IPS-NIHi11 (cell line): ENCODE results near the gene STAU1.
"Not testable (repeated sequence)": the region's sequence is repeated elsewhere in the genome, so short reads cannot be mapped to it uniquely, and the experiment has no call there.

Experiments used
- DNase-seq: peaks from one replicate; pipeline ENCODE4 v3.0.0; 2012; ENCODE audit warnings: mixed read lengths, low spot score

The STAU1 gene

DNA sequence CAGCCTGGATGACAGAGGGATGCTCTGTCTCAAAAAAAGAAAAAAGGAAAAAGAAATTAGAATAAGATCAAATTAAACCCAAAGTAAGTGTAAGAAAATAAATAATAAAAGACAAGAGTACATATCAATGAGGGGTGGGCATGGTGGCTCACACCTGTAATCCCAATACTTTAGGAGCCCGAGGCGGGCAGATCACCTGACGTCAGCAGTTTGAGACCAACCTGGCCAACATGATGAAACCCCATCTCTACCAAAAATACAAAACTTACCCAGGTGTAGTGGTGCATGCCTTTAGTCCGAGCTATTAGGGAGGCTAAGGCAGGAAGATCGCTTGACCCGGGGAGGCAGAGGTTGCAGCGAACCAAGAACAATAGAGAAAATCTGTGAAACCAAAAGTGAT is 14.9 kb upstream of the STAU1 start:
- no peak for DNase-seq

DNA sequence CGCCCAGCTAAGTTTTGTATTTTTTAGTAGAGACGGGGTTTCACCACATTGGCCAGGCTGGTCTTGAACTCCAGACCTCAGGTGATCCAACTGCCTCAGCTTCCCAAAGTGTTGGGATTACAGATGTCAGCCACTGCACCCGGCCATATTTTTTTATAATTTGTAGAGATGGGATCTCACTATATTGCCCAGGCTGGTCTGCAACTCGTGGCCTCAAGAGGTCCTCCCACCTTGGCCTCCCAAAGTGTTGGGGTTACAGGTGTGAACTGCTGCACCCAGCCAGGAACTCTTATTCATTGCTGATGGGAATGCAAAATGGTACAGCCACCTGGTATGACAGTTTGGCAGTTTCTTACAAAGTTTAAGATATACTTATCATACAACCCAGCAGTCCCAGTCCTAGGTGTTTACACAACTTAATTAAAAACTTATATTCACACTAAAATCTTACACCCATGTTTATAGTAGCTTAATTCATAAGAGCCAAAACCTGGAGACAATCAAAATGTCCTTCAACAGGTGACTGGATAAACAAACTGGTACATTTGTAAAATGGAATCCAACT is 11.7 kb upstream of the STAU1 start:
- no peak for DNase-seq

DNA sequence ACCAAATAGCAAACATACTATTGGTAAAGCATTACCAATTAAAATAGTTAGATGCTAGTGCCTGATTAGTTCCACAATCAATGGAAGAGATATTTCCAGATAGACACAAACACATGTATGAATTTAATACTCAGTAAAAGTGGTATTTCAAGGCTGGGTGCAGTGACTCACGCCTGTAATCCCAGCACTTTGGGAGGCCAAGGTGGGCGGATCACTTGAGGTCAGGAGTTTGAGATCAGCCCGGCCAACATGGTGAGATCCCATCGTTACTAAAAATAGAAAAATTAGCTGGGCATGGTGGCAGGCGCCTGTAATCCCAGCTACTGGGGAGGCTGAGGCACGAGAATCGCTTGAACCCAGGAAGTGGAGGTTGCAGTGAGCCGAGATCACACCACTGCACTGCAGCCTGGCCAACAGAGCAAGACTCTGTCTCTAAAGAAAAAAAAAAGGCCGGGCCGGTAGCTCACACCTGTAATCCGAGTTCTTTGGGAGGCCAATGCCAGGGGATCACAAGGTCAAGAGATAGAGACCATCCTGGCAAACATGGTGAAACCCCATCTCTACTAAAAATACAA is 4.9 kb upstream of the STAU1 start:
- DNase-seq = not testable (repeated sequence)

DNA sequence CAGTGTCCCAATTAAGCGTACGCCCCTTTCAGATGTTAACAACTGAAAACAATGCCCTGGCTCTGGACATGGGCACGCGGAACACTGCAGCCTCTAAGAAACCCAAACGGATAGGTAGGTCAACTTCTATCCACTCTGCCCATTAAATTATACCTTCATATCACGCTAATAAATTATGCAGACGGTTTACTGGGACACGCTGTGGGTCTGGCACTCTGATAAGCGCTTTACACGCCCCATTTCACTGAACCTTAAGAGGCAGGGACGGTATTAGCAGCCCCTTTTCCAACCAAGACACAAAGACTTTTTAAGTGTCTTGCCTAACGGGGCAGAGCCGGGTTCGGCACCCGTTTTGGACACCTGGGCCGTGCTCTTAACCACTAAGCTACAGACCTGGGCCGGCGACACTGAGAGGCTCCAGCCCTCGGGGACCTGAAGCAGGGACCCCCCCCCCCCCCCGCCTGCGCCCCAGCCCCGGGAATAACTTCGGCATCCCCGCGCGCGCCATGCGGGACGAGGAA is 744 bp downstream of the STAU1 start:
- DNase-seq = peak; percentile 21

DNA sequence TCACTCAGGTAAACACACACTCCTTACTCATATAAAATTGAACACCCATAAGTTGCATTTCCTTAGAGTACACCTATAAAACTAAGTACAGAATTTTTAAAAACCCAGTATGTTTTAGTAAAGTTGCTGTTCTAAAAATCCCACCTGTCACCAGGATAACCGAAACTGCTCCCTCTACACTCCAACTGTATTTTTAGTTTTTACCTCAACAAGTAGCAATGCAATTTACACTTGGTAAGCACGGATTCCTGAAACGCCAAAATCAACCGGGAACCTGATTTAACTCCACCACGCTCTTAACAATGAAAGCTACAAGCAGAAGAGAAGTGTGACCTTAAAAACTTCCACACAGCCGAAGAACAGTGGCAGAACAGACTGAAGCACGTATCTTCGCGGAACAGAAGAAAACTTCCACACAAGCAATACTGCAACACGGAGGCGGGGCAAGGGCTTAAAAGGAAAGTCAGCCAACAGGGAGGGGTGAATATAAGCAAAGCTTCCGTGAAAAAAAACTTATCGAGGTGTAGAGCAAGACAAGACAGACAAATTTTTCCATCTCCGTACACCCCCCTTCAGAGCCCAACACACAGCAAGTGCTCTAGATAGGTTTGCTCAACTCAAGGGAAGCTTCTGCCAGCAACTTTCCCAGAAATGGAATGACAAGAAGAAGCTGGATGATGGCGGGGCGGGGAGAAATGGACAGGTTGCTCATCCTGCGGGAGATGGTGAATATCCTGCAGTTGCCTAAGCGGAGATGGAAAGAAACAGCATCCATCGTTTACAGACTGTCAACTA is 1.4 kb downstream of the STAU1 start:
- peak; percentile 17 for DNase-seq

DNA sequence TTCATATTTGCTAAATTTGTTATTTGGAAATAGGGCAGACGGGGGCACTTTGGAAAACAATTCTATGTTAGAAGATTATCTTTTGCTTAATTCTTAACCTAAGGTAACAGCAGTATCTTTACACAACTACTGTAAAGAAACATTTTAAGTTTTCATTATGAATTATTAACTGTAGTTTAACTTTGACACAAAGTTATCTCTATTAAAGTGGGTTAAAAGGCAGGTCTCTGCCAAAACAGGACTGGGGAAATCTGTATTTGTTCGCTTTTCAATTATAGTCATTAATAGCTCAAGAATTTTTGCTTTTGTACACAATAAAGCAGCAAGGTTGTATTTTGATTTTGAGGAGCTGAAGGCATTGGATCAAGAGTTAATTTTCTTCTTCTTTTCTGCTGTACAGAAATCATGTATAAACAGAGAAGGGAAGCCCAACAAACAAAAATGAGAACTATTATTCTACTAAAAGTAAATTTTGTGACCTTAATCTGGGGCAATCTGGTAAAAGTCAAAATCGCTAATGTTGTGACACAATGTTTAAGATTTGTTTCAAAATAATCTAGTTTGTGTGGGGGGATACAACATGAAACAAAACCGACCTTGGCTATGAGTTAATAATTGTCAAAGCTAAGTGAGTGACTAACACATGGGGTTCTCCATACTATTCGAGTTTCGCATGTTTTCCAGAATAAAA is 2.9 kb downstream of the STAU1 start:
- no peak for DNase-seq

DNA sequence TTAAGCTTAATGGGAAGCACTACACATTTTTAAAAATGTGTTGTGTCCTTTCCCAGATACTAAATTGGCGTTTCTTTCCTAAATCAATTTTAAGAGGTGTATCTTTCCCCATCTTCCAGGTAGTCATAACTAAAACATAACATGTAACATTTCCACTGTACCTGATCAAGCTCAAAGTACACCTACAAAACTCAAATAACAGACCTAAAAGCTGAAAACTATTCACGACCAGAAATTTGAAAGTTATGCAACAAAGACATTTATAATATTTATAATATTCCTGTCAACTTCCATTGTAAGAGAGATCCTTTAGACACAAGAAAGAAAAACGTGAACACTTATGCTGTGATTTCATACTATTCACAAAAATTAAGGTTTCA is 3.5 kb downstream of the STAU1 start:
- DNase-seq = no peak

DNA sequence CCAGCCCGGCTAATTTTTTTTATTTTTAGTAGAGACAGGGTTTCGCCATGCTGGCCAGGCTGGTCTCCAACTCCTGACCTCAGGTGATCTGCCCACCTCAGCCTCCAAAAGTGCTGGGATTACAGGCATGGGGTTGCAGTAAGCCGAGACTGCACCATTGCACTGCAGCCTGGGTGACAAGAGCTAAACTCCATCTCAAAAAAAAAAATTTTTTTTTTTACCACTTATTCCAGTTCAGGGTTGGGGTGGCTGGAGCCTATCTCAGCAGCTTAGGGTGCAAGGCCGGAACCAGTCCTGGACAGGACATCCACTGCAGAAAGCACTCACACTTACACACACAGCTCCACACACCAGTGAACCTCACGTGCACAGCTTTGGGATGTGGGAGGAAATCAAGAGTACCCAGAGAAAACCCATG is 4.0 kb downstream of the STAU1 start:
- not testable (repeated sequence) for DNase-seq

DNA sequence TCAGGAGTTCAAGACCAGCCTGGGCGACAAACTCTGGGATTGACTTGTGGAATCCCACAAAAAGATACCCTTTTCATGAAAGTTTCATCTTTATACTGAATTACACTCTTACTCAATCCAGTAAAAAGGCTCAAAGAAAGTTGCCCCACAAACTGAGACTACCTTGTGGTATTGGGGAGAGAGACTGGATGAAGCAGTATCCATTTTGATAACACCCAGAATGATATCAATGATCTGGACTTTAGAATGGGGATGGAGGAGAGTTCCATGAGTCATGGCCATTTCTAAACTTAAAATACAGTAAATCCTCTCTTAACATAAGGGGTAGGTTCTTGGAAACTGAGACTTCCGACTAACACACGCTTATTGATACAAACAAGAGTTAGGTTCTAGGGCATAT is 4.7 kb downstream of the STAU1 start:
- DNase-seq = no peak

DNA sequence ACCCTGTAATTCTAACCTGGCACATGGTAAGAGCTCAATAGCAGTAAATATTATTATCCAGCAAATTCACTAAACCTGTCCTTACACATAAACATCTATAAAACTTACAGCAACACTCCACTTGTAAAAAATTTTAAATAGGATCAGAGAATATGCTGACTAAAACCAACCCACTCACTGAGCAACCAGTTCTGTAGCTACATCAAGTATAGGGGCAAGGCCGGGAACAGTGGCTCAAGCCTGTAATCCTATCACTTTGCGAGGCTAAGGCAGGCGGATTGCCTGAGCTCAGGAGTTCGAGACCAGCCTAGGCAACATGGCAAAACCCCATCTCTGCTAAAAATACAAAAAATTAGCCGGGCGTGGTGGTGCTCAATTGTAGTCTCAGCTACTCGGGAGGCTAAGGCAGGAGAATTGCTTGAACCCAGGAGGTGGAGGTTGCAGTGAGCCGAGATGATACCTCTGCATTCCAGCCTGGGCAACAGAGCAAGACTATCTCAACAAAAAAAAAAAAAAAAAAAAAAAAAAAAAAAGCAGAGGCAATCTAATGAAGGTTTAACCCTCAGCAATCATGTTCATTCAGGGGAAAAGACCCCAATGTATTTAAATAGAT is 6.8 kb downstream of the STAU1 start:
- DNase-seq = no peak

DNA sequence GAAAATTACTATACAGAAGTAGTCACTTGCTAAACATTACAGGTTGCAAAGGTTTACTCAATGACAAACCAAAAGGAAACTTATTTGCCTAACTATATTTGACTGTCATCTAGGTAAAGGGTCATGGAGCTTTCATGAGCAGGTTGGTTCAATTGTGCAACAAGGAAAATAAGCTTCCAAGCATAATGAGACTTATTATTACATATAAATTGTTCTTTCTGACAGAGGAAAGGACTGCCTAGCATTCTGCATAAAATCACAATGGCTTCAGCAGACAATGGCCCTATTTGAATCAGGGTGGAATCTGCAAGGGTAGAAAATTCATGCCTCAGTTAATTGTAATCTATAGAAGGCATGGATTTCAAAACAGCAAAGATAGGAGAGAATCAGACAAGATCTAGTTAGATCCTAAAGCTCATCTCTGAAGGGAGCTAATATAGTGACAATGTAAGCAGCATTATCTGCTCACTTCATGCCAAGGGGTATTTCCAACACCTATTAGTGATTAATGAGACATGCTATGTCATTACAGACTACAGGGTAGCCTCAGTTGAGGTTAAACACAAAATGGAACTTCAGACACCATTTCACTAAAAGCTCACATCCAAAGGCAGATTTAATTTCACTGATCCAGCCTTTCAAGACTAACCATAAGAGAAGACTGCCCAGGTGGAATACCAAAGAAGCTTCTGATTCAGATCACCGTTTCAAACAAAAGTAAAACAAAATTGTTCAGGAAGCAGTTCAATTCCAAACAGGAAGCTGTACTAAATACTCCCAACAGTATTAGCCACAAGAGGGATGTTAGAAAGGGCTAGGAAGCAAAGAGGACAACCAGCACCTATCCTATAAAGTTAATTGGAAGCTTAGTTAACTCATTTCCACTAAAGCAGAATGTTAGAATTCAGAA is 8.5 kb downstream of the STAU1 start:
- DNase-seq = no peak

DNA sequence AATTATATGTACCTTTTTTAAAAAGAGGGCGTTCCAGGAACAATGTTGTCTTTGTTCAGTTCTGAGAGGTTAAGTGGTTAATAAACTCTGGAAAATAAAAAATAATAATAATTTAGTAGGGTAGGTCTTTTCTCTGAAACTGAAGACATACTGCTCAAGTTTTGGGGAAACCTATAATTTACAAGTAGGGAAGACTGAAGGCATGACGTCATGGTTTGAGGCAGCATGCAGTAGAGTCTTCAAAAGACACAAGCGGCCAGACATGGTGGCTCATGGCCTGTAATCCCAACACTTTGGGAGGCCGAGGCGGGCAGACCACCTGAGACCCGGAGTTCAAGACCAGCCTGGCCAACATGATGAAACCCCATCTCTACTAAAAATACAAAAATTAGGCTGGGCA is 14.0 kb downstream of the STAU1 start:
- DNase-seq = no peak

DNA sequence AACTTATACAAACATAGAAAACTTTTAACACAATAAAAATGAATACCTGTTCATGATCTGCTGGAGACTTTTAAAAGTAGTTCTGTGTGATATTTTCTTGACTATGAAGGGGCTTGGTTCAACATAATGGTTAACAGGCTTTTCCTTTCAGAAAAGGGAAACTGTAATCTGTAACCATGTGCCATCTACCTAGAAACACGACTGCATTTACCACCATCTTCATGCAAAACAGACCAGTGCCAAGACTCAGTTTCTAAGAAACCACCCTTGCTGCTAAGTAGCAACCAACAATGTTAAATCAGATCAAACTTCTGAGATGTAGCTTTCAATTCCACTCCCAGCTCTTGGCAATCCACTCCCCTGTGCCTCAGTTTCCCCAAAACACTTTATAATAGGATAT is 15.7 kb downstream of the STAU1 start:
- no peak for DNase-seq

DNA sequence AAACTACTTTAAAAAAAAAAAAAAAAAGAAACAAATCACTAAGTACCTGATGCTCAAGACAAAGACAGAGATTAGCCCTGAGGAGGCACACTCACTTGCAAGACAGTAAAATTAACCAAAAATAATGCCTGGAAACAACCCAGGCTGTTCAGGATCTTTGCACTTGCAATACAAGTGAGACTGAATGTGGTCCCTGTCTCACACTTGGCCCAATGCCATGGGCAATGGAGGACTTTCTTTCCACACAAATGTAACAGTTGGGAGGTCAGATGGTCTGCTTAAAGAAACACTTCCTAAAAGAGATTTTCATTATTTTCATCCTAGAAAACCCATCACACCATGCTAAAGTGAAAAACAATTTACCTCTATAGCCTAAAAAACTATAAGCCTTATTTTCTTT is 16.2 kb downstream of the STAU1 start:
- no peak for DNase-seq

DNA sequence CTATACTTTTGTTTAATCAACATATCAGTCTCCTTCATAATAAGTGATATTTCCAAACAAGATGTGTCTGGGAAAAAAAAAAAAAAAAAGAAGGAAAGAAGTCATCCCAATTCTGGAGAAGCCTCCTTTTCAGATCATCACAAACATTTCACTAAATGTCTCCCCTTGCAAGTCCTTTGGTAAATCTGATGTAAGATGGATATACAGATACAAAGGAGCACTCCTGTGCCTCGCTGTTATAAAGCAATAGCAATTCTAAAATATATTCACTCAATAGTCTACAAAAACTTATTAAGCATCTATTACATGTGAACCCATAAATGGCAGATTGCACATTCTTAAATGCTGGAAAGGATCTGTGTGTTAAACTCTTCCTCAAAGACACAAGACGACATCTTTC is 17.4 kb downstream of the STAU1 start:
- no peak for DNase-seq

DNA sequence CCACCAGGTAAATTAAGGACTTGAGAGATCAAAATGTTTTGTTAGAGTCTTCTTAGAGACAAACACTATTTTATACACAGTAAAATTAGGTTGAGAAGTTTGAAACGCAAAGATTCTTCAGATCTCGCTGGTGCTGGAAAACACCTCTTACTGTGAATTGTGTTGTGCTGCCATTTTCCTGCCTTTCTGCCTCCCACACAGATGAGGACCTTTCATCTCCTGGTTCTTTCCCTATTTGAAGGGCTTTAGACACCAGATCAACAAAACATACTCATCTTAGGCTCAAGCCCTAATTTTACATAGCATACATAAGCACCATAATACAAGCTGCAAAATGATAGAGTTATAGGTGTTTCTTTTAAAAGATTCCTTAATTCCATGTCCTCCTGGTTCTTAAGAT is 18.6 kb downstream of the STAU1 start:
- no peak for DNase-seq

DNA sequence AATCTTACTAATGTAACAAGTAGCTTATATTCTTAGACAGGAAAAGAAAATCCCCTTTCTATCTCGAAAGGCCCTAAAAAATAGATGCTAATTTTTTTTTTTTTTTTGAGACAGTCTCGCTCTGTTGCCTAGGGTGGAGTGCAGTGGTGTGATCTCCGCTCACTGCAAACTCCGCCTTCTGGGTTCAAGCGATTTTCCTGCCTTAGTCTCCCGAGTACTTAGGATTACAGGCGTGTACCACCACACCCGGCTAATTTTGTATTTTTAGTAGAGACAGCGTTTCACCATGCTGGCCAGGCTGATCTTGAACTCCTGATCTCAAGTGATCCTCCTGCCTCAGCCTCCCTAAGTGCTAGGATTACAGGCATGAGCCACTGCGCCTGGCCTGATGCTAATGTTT is 19.3 kb downstream of the STAU1 start:
- DNase-seq = not testable (repeated sequence)

DNA sequence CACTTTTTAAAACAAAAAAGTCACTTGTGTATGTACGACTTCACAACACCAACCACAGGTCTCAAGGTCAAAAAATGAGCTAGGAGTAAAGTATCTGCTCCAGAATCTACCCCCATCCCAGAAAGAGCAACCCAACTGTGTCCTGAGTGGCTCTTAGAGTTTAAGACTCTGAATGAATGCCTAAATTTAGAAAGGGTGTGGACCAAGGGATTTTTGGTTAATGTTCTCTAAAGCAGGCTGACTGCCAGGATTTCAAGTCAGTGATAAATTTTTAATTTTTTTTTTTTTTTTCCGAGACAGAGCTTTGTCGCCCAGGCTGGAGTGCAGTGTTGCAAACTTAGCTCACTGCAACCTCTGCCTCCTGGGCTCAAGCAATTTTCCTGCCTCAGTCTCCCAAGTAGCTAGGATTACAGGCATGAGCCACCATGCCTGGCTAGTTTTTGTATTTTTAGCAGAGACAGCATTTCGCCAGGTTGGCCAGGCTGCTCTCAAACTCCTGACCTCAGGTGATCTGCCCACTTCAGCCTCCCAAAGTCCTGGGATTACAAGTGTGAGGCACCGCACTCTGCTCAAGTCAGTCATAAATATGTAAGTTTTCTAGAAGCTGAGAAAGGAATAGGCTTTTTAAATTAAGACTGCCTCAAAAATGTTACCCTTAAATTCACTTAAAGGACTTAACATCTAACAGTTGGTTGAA is 20.2 kb downstream of the STAU1 start:
- DNase-seq = no peak

DNA sequence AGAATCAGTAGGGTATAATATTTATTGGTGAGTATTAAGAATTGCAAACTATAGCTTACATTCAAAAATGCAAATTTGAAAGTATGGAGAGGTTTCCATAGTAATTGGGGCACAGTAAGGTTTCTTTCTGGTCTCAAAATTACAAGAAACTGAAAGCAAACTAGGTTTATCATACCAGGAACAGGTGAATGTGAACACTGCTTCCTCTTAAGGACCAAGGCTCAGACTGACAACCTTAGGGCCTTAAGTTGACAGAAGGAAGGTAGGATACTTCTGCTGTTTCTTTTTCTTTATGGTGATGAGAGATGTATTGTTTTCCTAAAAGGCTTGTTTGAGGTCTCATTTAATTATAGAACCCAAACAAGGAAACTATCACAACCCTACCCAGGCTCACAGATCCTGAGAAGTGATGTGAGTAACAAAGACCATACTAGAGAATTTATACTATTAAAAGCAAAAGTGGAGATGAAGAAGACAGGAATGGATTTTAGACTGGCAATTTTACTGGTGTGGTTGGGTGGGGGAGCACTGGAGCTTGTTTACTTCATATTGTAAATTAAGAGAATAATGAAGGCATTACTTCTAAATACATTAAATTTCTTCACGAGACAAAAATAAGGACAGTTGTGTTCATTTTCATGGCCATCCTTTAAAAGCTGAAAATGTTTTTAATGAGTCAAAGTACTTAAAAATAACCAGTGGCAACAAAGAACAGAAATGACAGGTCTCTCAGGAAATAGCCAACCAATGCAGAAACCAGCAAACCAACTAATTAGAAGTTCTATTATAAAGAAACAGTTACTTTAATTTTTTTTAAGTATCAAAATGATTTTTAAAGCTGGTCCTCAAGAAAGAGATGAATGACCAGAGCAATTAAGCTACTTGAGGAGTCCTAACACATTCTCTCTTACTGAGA is 21.3 kb downstream of the STAU1 start:
- DNase-seq = no peak

DNA sequence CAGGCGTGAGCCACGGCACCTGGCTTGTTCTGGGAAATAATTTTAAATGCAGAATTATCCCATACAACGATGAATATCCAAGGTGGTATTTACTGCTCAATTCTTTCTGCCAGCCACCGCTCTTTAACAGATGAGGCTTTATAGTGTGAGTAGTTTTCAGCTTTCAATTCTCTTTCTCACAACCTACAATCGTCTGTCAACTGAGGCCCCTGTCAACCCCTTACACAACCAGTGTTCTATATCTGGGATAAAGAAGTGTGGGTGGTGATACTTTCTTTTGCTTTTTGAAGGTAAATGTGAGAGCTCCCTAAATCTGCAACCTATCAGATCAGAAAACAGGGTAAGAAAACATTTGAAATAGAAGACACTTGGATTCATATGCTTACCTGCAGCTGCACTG is 22.5 kb downstream of the STAU1 start:
- no peak for DNase-seq
